Subcutaneous adipose tissue (tissue), 4 donors: Measurements from ENCODE around the gene TMEM225B. TPM values are rescaled to one million over a fixed set of nuclear protein-coding genes. Genes with fewer than 3 reads are reported as not detected.

Experiments
- CTCF ChIP-seq: fragments of 450-650 bp; IDR thresholded peaks from one replicate; pipeline ENCODE4 v1.5.1; 2016; ENCODE audit warnings: low read depth, mild to moderate bottlenecking, control low read depth, antibody characterized with exemption, moderate library complexity
- total RNA-seq, 4 donors: library from RNA; depleted of rRNA; stranded (reverse); fragments of >200 nt; gene quantifications; one replicate each; pipeline ENCODE4 v1.1.0, GENCODE V29; 2016

TMEM225B gene
- total RNA-seq, 4 donors from 2014 or later, result 1.1 to 4.0 (median 1.2) TPM

GRCh38 chr7:99563650-99564049 is 34.4 kb upstream of the TMEM225B start:
- no peak for TF ChIP-seq CTCF

- TF ChIP-seq CTCF, result no peak
Measured at GRCh38 chr7:99571768-99572167, 26.3 kb upstream of the TMEM225B start.

GRCh38 chr7:99573257-99573656 is 24.8 kb upstream of the TMEM225B start:
- no peak for TF ChIP-seq CTCF

- no peak for TF ChIP-seq CTCF
Measured at GRCh38 chr7:99576251-99576650, 21.8 kb upstream of the TMEM225B start.

- no peak for TF ChIP-seq CTCF
Measured at GRCh38 chr7:99579281-99579955, 18.6 kb upstream of the TMEM225B start.

- TF ChIP-seq CTCF, result no peak
Measured at GRCh38 chr7:99579956-99580777, 17.9 kb upstream of the TMEM225B start.

GRCh38 chr7:99588868-99589267 is 9.2 kb upstream of the TMEM225B start:
- no peak for TF ChIP-seq CTCF
